Activated CD4-positive, CD25-positive, alpha-beta regulatory T cell (primary cell): ENCODE results near the gene TMEM255A.

Source experiments
- DNase-seq, 4 experiments: peaks; one replicate each; lab custom pipeline; 2025; lab: John Stamatoyannopoulos, UW

Gene TMEM255A

DNA sequence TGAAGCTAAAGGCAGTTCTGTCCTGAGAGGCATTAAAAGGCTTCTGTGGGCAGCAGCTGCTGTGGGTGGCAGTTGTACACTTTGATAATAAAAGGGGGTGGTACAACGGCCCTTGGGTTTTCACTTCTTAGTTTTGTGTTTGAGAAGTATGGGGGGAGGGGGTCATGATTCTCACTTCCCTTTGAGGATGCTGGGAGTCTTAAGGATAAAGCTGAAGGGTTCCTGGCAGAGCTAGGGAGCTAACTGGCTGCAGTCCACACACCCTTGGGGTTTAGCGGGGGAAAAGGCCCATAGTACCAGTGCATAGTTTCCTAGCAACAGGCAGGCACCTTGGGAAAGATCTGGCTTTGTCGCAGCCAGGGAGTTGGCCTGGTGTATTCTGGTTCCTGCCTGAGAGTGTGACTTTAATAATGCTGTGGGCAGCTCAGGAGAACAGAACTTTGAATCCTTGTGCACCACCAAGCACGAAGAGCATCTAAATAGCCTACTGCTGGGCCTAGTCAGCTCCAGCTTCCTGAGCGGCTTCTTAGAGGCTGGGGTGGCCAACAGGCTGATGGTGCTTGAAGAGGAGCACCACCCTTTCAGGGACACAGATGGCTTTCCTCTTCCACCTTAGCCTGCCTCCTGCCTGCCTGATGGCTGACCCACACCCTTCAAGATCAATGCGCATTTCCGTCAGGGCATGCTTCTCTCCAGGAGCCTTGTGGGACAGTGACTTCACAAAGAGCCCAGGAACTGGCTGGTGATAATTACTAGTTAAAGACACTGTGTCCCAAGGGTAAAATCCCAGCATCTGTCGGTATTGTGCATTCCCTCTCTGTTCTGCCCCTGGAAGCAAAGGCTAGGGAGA, 48.2 kb downstream of the TMEM255A start:
- no peak for DNase-seq

DNA sequence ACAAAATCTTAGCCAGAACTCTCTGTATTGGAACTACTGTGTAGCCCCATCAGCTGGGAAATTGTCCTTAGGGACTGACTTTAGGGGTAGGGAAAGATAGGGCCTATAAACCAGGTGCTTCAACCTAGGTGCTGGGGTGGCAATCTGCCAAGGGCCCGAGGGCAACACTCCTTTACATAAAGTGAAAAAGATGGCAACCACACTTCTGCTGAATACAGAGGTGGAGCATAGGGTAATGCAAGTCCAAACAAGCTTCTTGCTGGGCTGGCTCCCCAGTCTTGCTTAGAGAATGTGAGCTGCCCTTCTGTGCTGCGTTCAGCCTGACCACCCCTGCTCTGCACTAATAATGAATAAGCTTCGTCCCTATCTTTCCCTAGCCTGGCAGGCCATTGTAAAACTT, 50.9 kb downstream of the TMEM255A start:
- no peak for DNase-seq

DNA sequence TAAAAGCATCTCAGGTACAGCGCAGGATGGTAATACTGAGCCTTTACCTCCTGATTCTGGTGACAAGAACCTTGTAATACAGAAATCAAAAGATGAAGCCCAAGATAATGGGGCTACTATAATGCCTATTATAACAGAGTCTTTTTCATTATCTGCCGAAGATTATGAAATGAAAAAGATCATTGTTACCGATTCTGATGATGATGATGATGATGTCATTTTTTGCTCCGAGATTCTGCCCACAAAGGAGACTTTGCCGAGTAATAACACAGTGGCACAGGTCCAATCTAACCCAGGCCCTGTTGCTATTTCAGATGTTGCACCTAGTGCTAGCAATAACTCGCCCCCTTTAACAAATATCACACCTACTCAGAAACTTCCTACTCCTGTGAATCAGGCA, 57.5 kb downstream of the TMEM255A start:
- DNase-seq: no peak

DNA sequence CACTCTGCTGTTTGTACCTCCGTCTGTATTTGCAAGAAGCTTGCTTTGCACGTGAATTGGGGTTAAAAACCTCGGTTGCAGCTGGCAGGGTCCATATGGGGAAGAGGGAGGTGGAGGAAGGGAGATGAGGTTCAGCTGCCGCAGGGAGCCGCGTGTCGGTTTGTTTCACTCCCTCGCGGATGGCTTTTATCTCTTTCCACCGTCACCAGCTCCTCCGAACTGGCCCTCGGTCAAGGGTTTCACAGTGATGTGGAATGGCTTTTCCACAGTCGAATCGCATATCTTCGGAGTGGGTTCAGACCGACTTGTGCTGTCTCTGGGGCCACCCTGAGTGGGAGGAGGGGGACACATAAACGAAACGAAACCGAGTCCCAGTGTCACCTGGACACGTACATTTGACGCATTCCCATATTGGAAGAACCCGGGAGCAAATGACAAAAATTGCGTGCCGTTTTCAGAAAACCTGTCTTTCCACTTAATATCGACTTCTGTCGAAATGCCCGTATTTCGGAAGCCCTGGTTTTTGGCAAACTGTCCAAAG, 59.7 kb downstream of the TMEM255A start:
- DNase-seq: no peak

DNA sequence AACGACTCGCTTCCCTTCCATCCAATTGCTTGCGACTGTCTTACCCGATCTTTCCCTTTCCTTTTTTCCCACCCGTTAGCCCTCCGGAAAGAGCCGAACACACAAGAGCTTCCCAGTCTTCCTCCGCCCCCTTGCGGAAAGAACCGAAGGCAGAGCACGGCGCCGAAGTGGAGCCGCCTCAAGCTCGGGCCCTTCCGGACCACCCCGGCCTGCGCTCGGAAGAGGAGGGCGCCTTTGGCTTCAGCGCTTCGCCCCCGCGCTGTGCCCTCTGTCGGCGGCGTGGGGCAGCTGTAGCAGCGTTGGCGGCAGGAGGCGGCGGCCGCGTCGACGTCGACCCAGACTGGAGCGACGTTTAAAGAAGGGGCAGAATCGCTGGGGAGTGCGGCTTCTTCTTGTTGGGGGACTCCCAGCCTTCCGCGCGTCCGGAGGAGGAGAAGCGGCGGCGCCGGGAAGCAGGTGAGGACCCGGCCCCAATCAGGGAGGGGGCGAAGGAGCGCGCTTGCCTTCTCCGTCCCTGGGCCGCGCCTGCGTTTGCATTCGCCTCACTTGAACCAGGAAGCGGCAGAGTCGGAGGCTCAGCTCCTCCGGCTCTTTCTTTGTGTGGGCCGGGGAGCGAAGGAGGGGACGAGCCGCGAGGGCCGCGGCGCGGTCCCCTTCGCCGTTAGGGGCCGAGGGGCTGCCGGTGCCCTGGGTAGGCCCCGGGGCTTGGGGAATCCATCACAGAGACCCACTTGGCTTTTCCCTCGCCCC, 60.6 kb downstream of the TMEM255A start, which contains the start of gene ZBTB33:
Gene ZBTB33 (plus strand): TSS at position 291 of the 750 bp plus-strand sequence. CDS start 2,604 bp downstream, outside the sequence.
- peak; percentile 59 to 77 (median 71) for DNase-seq

DNA sequence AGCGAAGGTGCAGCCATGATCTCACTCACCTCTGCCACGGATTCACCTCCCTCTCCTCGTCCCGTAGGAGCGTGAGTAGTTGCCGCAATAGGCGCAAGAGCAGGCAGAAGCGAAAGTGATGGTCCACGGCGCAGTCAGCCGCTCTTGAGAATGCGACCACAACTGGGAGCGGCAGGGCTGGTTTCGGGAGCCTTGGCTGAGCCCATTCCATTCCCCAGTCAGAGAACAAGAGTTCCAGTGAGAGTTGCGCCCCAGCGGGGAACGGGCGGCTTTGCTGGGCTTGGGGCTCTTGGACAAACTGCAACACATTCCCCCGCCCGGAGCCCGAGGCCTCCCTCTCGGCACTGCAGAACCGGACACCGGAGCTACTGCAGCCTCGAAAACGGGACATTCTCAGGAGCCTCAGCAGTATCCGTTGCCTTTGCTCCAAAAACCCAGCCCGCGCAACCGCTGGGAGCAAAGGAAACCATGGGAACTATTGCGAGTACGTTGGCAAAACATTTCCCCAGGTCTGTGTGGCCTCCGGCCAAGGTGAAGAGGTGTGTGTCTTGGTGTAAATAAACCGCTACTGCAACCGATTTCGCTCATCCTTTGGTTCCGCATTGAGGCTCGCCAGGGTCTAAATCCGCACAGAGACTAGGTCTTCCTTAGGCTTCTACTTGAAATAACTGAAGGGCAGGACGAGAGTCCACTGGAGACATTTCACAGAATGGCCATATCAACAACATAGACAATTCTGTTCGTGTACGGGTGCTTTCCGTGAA, 66.3 kb downstream of the TMEM255A start:
- peak; percentile 2 to 19 (median 3) for DNase-seq

DNA sequence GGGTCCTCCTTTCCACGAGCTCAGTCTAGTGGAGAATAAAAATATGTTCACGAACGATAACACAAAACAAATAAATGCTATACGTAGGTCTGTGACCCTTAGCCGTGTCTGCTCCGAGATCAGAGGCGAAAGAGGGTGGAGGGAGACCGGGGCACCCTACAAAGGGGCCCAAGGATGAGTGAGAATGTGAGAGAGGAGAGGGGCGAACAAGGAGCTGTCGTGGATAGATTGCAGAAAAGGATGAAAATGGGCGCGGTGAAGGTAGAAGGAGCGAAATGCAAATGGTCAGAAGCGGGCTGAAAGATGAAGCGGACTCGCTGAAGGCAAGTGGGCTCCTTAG, 66.9 kb downstream of the TMEM255A start:
- no peak for DNase-seq

DNA sequence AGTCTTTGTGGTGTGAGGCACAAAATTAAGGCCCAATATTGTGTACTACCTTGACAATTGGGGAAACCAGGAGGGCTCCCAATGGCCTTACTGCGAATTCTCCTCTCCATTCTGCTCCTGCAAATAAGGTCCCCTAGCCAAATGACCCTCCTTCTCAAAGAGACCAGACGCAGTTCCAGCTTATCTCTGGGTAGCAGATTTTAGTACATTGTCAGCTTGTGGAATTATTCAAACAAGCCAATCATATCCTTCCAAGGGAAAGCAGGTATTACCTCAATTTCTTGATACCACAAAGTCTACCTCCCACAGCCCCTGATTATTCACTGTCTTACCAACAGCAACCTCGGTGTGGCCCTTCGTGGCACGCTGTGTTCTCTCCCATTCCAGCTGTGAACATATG, 68.4 kb downstream of the TMEM255A start:
- no peak for DNase-seq

DNA sequence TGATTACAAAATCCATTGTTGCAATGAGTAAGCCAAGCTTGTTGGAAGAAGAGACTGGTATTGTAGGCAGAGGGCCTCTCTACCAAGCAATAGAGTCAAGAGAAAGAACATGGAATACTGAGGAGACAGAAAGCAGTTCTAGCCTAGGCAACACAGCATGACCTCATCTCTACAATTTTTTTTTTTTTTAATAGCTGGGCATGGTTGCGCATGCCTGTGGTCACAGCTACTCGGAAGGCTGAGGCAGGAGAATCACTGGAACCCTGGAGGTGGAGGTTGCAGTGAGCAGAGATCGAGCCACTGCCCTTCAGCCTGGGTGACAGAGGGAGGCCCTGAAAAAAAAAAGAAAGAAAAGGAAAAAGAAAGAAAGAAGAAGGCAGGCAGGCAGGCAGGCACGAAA, 72.3 kb downstream of the TMEM255A start:
- DNase-seq: no peak

DNA sequence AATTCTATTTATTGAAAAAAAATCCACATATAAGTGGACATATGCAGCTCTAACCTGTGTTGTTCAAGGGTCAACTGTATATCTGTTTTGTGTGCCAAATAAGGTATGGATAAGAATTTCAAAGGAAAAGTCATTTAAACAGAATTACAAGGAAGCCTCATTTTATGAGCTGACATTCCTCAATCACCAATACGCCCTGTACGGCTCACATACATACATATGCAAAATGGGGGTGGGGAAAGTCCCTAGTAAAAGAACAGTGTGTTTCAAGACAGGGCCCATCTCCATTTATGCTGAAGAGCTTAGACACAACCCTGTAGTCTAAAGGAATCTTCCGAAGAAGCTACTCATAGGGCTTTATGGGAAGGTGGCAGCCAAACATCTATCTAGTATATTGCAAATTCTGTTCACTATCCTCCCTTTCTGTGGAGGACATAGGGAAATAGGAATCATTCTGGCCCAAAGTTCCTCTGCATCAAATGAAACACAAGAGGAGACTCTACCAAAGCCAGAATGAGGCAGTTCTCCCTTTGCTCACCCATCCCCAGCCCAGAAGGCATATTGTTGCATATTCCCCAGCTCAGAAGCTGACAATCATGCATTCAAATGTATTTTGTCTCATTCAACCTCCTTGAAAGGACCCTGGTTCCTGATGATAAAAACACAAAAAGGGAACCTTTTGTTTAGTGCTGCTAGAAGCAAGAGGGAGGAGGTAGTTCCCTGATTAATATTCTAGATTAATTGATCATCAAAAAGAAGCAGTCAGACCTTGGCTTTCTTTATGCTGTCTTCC, 74.4 kb downstream of the TMEM255A start:
- no peak for DNase-seq

DNA sequence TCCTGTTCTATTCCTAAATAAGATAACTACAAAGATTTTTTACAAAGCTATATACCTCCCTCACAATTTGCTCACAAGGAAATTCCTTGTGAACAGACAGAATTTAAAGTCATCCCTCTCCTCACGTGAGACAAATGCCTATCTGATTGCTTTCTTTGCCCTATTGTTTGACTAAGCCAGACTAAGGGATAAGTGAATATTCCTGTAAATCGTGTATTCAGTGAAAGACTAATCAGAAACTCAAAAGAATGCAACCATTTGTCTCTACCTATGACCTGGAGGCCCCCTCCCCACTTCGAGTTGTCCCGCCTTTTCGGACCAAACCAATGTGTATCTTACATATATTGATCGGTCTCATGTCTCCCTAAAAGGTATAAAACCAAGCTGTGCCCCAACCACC, 76.0 kb downstream of the TMEM255A start:
- no peak for DNase-seq

DNA sequence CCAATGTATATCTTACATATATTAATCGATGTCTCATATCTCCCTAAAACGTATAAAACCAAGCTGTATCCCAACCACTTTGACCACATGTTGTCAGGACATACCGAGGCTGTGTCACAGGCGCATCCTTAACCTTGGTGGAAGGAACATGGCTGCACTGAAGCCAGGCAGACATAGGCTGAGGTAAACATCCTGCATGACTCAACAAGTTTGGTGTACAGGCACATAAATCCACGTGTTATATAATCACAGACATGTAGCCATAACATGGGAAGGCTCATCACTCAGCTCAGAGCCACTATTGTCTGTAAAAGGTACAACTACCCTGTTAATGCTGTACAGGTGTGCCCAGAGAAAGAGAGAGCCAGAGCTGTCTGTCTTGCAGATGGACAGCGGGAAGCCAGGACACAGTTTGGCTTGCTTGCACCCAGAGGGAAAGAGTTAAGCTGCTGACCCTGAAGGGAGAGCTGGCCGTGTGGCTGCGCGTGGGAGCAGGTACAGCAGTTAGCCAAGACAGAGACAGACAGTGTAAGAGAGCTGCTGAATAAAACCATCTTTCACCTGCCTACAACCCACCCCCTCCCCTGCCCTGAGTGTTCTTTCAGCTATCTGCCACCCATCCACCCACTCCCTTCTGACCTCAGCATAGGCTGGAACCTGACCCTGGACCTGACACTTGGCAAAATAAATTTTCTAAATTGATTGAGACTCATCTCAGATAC, 82.9 kb downstream of the TMEM255A start:
- DNase-seq: no peak

DNA sequence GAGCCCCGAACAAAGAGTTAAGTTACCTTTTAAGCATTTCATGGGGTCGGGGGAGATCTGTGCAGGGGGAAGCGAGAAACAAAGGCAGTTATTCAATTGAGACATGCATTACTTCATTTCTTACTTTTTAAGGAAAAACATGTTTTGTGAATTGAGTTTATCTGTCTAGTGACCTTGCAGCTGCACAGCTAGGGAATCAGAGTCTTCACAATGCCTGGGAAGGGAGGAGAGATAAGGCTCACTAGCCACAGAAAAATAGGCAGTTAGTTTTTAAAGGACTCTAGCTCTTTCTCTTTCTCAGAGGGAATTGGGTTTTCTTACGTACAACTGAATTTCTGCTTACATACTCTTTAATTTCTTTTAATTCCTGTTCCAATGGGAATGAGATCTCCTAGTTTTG, 86.9 kb downstream of the TMEM255A start:
- no peak for DNase-seq

DNA sequence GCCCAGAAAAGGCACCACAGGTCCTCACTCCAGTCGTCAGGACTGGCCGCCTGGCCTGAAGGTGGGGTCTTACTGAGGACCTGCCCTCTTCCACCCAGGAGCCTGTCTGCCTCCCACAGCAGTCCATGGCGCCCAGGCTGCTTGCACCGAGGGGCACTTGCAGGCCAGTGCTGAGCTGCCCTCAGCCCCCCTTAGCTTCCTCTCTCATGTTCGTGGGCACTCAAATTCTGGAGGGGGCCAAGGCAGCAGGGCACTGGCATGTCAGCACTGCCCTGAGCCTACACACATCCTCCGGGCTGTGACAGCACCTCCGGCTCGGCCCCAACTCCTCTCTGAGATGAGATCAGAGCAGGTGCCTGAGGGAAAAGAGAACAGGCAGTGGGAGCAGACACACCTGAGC, 87.9 kb downstream of the TMEM255A start:
- no peak for DNase-seq

DNA sequence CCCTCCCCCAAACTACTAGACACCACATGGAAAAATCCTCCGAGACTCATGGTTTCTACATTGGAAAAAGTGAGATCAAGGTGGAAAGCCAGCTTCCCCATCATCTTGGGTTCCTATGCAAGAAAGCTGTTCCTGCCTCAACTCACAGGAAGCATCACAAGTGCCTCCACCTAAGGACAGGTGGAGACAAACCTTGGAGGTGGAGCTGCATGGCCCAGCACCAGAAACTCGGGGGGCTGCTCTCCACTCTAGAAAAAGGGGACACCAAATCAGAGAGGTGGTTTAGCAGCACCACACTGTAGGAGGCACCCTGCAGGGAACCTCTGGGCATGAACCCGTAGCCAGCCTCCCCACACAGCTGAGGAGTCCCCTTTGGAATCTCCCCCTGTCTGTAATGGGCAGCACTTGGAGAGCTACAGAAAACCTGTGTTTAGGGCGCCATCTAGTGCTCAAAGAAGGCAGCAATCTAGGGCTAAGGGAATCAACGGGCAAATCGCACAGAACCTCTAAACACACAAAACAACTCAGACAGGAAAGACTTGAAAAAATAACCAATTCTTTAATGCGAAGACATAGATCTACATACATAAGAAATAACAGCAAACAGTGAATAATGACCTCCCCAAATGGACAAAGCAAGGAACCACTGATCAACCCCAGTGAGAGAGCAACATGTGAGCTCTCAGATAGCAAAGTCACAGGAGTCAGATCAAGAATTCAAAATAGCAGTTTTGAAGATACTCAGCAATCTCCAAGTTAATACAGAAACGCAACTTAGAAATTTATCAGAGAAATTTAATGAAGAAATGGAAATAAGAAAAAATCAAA, 97.6 kb downstream of the TMEM255A start:
- peak in 3 of 4 experiments; percentile 7 to 9 (median 8) for DNase-seq
